Activated T-helper 9 cell treated with anti-CD3 and anti-CD28 coated beads, Interleukin-2, amount 50 U/mL, for 16 hours (primary cell): ENCODE results near the gene IMPDH1.

Source experiments
- DNase-seq: peaks from one replicate; pipeline ENCODE4 v3.0.0-alpha.2; 2020; ENCODE audit warnings: low read depth

IMPDH1 gene

GRCh38 chr7:128387216-128388144 lies 22.3 kb downstream of the IMPDH1 start:
- DNase-seq: peak; percentile 53

DNA sequence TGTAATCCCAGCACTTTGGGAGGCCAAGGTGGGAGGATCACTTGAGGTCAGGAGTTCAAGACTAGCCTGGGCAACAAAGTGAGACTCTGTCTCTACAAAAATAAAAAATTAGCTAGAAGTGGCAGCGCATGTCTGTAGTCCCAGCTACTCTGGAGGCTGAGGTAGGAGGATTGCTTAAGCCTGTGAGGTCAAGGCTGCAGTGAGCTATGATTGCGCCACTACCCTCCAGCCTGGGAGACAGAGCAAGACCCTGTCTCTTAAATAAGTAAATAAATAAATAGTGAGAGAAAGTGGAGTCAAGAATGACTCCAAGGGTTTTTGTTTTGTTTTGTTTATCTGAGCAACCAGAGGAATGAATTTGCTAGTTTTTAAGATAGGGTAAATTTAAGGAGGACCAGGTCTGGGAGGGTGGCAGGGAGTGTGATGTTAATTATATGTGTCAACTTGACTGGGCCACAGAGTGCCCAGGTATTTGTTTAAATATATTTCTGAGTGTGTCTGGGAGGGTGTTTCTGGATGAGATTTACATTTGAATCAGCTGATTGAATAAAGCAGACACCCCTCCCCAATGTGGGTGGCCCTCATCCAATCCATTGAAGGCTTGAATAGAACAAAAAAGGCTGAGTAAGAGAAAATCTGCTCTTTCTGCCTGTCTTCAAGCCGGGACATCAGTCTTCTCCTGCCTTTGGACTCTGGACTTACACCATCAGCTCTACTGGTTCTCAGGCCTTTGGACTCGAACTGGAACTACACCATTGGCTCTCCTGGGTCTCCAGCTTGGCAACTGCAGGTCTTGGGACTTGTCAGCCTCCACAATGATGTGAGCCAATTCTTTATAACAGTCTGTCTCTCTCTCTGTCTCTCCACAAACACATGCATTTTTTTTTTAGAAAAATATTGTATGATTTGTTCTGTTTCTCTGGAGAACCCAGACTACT lies 23.5 kb downstream of the IMPDH1 start:
- no peak for DNase-seq

- no peak for DNase-seq
Observed at GRCh38 chr7:128384726-128385125, 25.1 kb downstream of the IMPDH1 start.

DNA sequence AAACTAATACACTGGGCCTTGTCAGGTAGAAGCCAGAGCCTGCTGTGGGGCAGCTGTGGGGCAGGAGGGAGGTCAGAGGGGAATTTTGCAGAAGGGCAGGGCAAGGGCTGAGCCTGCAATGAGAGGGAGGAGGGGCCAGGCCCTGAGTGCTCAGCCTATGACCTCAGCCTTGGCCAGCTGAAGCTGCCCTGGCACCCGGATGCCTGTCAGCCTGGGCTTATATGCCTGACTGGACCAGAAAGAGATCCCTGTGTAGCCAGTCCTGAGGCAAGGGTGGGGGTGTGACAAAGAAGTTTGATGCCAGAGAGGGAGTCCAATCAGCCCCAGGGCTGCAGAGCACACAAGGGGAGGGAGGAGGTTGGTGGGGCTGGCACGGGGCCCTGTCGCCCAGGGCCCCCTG lies 26.0 kb downstream of the IMPDH1 start:
- no peak for DNase-seq

GRCh38 chr7:128381161-128381821 lies 28.5 kb downstream of the IMPDH1 start:
- DNase-seq: no peak

- no peak for DNase-seq
Observed at GRCh38 chr7:128380483-128381106, 29.2 kb downstream of the IMPDH1 start.

GRCh38 chr7:128379900-128380479 lies 29.8 kb downstream of the IMPDH1 start:
- DNase-seq: no peak

- DNase-seq: no peak
Observed at GRCh38 chr7:128378637-128379036, 31.1 kb downstream of the IMPDH1 start.

DNA sequence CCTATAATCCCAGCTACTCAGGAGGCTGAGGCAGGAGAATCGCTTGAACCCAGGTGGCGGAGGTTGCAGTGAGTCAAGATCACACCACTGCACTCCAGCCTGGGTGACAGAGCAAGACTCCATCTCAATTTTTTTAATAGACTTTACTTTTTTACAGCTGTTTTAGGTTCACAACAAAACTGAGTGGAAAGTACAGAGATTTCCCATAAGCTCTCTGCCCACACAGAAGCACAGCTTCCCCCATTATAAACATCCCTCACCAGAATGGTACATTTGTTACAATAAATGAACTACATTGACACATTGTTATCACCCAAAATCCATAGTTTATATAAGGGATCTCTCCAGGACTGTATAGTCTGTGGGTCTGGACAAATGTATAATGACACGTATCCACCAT lies 33.7 kb downstream of the IMPDH1 start:
- no peak for DNase-seq

DNA sequence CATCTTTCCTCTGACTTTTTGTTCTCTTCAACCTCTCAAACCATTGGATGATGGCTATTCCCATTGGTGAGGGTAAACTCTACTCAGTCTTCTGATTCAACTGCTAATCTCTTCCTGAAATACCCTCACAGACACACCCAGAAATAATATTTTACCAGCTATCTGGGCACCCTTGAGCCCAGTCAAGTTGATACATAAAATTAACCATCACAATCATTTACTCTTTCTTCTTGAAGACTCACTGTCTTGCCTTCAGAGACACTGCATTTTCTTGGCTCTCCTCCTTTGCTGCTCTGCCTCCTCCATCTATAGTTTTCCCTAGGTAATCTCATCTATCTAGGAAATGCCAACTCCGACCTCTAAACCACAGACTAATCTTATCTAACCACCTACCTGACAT lies 35.7 kb downstream of the IMPDH1 start:
- no peak for DNase-seq

DNA sequence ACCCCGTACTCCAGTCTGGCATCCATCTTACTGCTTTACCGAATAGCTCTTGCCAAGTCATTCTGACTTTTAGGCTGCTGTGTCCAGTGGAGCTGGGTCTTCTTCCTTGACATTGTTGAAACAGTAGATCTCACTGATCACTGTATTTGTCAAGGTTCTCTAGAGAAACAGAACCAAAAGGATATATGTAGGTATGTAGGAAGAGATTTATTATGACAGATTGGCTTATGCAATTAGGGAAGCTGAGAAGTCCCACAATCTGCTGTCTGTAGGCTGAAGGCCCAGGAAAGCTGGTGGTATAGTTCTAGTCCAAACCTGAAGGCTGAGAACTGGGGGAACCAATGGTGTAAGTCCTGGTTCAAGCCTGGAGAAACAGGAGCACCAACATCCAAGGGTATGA lies 36.2 kb downstream of the IMPDH1 start:
- no peak for DNase-seq

- no peak for DNase-seq
Observed at GRCh38 chr7:128370491-128370890, 39.3 kb downstream of the IMPDH1 start.

DNA sequence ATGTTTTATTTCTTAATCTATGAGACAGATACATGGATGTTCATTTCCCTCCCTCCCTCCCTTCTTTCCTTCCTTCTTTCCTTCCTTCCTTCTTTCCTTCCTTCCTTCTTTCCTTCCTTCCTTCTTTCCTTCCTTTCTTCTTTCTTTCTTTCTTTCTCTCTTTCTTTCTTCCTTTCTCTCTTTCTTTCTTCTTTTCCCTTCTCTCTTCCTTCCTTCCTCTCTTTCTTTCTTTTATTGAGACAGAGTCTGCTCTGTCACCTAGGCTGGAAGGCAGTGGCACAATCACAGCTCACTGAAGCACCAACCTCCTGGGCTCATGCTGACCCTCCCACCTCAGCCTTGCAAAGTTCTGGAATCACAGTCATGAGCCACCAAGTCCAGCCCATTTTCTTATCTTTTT lies 42.8 kb downstream of the IMPDH1 start:
- no peak for DNase-seq

DNA sequence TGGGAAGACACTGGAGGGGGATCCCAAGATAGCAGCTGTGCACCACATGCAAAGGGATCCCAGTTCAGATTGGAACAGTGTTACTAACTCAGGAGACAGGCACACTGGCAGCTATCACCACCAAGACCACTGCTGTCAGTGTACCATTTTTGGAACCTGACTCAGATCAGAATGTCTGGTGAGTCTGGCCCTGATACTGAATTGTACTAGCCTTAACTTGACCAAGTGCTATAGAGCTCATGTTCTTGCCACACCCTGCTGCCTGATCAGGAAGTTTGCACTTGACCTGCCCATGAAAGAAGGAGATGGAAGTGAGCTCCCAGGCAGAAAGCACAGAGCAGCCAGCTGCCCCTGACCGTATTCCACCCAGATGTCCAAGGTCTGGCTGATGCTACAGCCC lies 43.5 kb downstream of the IMPDH1 start:
- DNase-seq: no peak

DNA sequence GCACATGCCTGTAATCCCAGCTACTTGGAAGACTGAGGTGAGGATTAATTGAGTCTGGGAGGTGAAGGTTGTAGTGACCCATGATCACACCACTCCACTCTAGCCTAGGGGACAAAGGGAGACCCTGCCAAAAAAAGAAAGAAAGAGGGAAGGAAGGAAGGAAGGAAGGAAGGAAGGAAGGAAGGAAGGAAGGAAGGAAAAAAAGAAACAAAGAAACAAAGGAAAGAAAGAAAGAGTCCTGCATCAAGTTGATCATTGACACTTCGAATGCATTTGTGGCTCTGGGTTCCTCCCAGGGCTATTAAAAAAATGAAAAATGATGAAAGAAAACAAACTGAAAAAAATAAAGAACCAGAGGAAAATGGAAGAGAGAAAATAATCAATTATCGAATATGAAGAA lies 44.4 kb downstream of the IMPDH1 start:
- no peak for DNase-seq

DNA sequence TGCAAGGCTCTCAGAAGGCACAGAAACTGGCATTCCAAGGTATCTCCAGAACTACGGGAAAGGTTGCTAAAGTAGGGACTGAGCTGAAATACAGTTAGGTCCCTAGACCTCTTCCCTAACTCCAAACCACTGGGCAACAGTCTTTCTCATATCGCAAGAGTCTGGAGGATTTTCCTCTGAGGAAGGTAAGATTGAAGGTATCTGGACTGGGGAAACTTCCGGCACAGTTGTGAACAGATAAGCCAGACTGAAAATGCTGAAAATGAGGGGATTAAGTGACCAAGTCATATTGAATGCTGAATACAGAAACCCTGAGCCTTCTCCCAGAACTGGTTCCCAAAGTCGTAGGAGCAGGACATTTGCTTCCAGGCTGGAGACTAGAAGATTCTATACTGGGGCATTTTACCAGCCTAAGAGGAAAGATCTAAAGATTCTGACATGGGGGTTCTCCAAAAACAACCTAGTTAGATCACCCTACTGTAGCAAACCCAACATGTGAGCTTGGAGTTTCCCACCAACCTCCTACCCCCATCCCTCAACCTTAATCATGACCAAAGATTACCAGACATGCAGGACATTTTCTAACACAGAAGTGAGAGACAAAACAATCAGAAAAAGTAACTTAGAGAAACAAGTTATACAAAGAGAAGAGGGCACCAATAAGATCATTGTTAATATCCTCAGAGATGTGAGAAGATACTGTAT lies 45.5 kb downstream of the IMPDH1 start:
- no peak for DNase-seq

- no peak for DNase-seq
Observed at GRCh38 chr7:128363261-128363721, 46.5 kb downstream of the IMPDH1 start.

DNA sequence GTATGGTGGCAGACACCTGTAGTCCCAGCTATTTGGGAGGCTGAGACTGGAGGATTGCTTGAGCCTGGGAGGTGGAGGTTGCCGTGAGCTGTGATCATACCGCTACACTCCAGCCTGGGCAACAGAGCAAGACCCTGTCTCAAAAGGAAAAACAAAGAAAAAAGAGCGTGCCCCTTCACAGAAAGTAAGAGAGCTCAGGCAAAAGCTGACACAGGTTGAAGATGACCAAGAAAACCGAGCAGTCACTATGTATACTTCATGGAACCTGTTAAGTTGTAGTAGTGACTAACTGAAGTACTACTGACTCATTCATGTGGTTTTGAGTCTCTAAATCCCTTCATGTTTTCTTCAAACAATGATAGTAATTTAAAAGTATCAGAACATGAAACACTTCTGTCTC lies 47.1 kb downstream of the IMPDH1 start:
- no peak for DNase-seq

GRCh38 chr7:128361411-128362379 lies 48.1 kb downstream of the IMPDH1 start, which contains the start of gene PRRT4:
Gene PRRT4, minus strand, starts transcription at chr7:128361690.
- DNase-seq: peak; percentile 20

- DNase-seq: no peak
Observed at GRCh38 chr7:128360359-128360678, 49.5 kb downstream of the IMPDH1 start.
